HepG2 (cell line): Measurements from ENCODE around the gene HHATL.

Experiments used
- CHD2 ChIP-seq: IDR thresholded peaks from 2 replicates; pipeline ENCODE4 v1.6.1; 2011; ENCODE audit warnings: low read depth, low read length, improper control_type of control experiment
- EP300 ChIP-seq, 3 experiments: sonication (generic) in 1 of 3; formaldehyde crosslinking in 1 of 3; IDR thresholded peaks; 2 replicates each; pipeline versions ENCODE4 v1.5.1 to v1.6.1; 2011 to 2020; ENCODE audit warnings: low read depth in 2 of 3, low read length in 2 of 3, borderline replicate concordance in 1 of 3, improper control_type of control experiment in 1 of 3, mild to moderate bottlenecking in 1 of 3, missing genetic modification reagents in 1 of 3, moderate library complexity in 1 of 3
- KAT7 ChIP-seq: IDR thresholded peaks from 2 replicates; pipeline ENCODE4 v1.6.1; 2018; ENCODE audit warnings: borderline replicate concordance, missing compliant biosample characterization
- PHF21A ChIP-seq: sonication (generic); formaldehyde crosslinking; IDR thresholded peaks from 2 replicates; pipeline ENCODE4 v1.5.0; 2020; ENCODE audit warnings: mild to moderate bottlenecking, missing genetic modification reagents
- POLR2A ChIP-seq, 2 experiments: IDR thresholded peaks; 2 replicates each; pipeline ENCODE4 v1.6.1; 2011; ENCODE audit warnings: low read depth in 2 of 2, low read length in 2 of 2, mild to moderate bottlenecking in 1 of 2, moderate library complexity in 1 of 2; ENCODE audit not compliant: insufficient read depth in 1 of 2
- POLR2AphosphoS5 ChIP-seq: IDR thresholded peaks from 2 replicates; pipeline ENCODE4 v1.6.1; 2012; ENCODE audit warnings: low read depth, low read length
- RAD51 ChIP-seq: fragments of 450-650 bp; IDR thresholded peaks from 2 replicates; pipeline ENCODE4 v1.6.1; 2016; ENCODE audit warnings: borderline replicate concordance
- STAT5B ChIP-seq: sonication (generic); formaldehyde crosslinking; IDR thresholded peaks from 2 replicates; pipeline ENCODE4 v1.4.0; 2020; ENCODE audit warnings: missing genetic modification reagents
- ZBTB43 ChIP-seq: sonication (generic); formaldehyde crosslinking; conservative IDR thresholded peaks from 2 replicates; pipeline ENCODE4 v1.4.0; 2020; ENCODE audit warnings: missing genetic modification reagents
- ZNF512 ChIP-seq: sonication (generic); formaldehyde crosslinking; IDR thresholded peaks from 2 replicates; pipeline ENCODE4 v1.4.0; 2020; ENCODE audit warnings: mild to moderate bottlenecking, missing genetic modification reagents
- ZNF781 ChIP-seq: sonication (generic); formaldehyde crosslinking; IDR thresholded peaks from 2 replicates; pipeline ENCODE4 v1.5.1; 2020; ENCODE audit warnings: borderline replicate concordance, mild to moderate bottlenecking, missing genetic modification reagents; ENCODE audit errors: not compliant biosample characterization
- TF ChIP-seq, protein P1 (sequence below): sonication (generic); formaldehyde crosslinking; IDR thresholded peaks from 2 replicates; pipeline ENCODE4 v1.5.0; 2020; ENCODE audit warnings: mild to moderate bottlenecking, missing genetic modification reagents, moderate library complexity

DNA sequence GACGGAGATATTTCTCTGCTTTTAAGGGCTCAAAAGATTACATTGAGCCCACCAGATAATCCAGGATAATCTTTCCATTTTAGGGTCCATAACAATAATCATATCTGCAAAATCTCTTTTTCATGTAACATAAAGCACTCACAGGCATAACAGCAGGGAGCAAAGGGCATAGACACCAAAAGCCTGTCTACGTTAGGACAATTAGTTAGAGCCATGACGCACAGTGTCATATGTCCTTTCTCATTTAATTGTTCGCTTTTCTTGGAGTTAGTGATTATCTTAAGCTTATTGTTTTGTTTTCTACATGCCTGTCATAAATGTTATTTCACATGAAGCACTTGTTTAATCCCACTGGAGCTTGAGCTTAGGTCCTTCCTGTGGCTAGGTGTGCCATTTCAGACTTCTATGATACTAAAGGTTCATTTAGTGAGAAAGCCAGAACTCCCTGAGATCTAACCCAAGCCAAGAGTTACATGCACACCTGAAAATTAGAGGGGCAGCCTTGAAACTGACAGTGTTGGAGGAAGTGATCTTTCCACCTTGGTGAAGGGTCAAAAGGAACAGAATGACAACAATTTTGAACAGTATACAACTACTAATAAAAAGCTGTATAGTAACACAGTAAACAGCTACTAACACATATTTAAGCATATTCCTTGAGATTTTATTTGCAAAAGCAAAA is 11.7 kb upstream of the HHATL start:
- no peak for TF ChIP-seq EP300 (IDR thresholded peaks at IDR 0.05; ENCODE audit: low read depth in 2 of 2, low read length in 2 of 2)
- TF ChIP-seq EP300 (CRISPR knock-in tag; IDR thresholded peaks at IDR 0.05; ENCODE audit: borderline replicate concordance) = no peak
- TF ChIP-seq POLR2A (IDR thresholded peaks at IDR 0.05; ENCODE audit: insufficient read depth in 1 of 2, low read depth in 2 of 2, low read length in 2 of 2) = no peak
- no peak for TF ChIP-seq ZNF512
- no peak for TF ChIP-seq KAT7 (CRISPR knock-in tag)
- no peak for TF ChIP-seq POLR2AphosphoS5
- no peak for TF ChIP-seq STAT5B
- TF ChIP-seq ZBTB43 (CRISPR knock-in tag) = no peak
- TF ChIP-seq RAD51 = no peak
- no peak for TF ChIP-seq PHF21A (CRISPR knock-in tag)
- TF ChIP-seq ZNF781 (CRISPR knock-in tag) = no peak
- no peak for TF ChIP-seq CHD2
- TF ChIP-seq, protein P1, sequence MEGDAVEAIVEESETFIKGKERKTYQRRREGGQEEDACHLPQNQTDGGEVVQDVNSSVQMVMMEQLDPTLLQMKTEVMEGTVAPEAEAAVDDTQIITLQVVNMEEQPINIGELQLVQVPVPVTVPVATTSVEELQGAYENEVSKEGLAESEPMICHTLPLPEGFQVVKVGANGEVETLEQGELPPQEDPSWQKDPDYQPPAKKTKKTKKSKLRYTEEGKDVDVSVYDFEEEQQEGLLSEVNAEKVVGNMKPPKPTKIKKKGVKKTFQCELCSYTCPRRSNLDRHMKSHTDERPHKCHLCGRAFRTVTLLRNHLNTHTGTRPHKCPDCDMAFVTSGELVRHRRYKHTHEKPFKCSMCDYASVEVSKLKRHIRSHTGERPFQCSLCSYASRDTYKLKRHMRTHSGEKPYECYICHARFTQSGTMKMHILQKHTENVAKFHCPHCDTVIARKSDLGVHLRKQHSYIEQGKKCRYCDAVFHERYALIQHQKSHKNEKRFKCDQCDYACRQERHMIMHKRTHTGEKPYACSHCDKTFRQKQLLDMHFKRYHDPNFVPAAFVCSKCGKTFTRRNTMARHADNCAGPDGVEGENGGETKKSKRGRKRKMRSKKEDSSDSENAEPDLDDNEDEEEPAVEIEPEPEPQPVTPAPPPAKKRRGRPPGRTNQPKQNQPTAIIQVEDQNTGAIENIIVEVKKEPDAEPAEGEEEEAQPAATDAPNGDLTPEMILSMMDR (CRISPR knock-in tag) = no peak
